A549 (cell line): ENCODE measurements around the gene SERTAD1. TPM values are rescaled to one million over a fixed set of nuclear protein-coding genes. Genes with fewer than 3 reads are reported as not detected.

Experiments used
- ATOH8 ChIP-seq: fragments of 250-450 bp; sonication (Bioruptor Pico); IDR thresholded peaks from 2 replicates; pipeline ENCODE4 v1.5.0; 2020; ENCODE audit warnings: low read depth, mild to moderate bottlenecking, moderate library complexity
- CBX2 ChIP-seq: fragments of 200-600 bp; sonication (generic); IDR thresholded peaks from 2 replicates; pipeline ENCODE4 v1.6.1; 2016; ENCODE audit warnings: low read depth, mild to moderate bottlenecking, borderline replicate concordance
- CBX8 ChIP-seq: fragments of 200-600 bp; sonication (generic); IDR thresholded peaks from 2 replicates; pipeline ENCODE4 v1.6.1; 2016
- CEBPB ChIP-seq, 2 experiments: fragments of >200 bp in 1 of 2; sonication (Bioruptor Twin) in 1 of 2; formaldehyde crosslinking in 1 of 2; IDR thresholded peaks; 2 replicates each; pipeline ENCODE4 v1.6.1; 2012 to 2016
- CHD4 ChIP-seq: fragments of 200-600 bp; sonication (generic); IDR thresholded peaks from 2 replicates; pipeline ENCODE4 v1.6.1; 2016; ENCODE audit warnings: antibody characterized with exemption, mild to moderate bottlenecking, borderline replicate concordance
- CTCF ChIP-seq: fragments of >200 bp; sonication (Bioruptor Twin); formaldehyde crosslinking; IDR thresholded peaks from 3 replicates; pipeline ENCODE4 v1.5.1; 2016
- E2F6 ChIP-seq: IDR thresholded peaks from 2 replicates; pipeline ENCODE4 v1.6.1; 2012; ENCODE audit warnings: low read depth, borderline replicate concordance
- EHF ChIP-seq: fragments of 250-450 bp; sonication (Bioruptor Pico); IDR thresholded peaks from 2 replicates; pipeline ENCODE4 v1.5.0; 2020; ENCODE audit warnings: mild to moderate bottlenecking
- EHMT2 ChIP-seq: fragments of 200-600 bp; sonication (generic); IDR thresholded peaks from 2 replicates; pipeline ENCODE4 v1.6.1; 2016; ENCODE audit warnings: antibody characterized with exemption, low read depth, mild to moderate bottlenecking, moderate library complexity
- ELK1 ChIP-seq: fragments of 150-350 bp; IDR thresholded peaks from 2 replicates; pipeline ENCODE4 v1.6.1; 2014; ENCODE audit warnings: low read depth, mild to moderate bottlenecking, low read length
- ESRRA ChIP-seq: fragments of 150-350 bp; IDR thresholded peaks from 2 replicates; pipeline ENCODE4 v1.6.1; 2014; ENCODE audit warnings: mild to moderate bottlenecking, low read length, borderline replicate concordance
- HDAC2 ChIP-seq: fragments of 200-600 bp; sonication (generic); IDR thresholded peaks from 2 replicates; pipeline ENCODE4 v1.6.1; 2016
- HES2 ChIP-seq: fragments of >200 bp; sonication (Bioruptor Twin); formaldehyde crosslinking; IDR thresholded peaks from 2 replicates; pipeline ENCODE4 v1.6.1; 2016
- HMGXB4 ChIP-seq: fragments of 250-450 bp; sonication (Bioruptor Pico); IDR thresholded peaks from 2 replicates; pipeline ENCODE4 v1.5.0; 2021; ENCODE audit warnings: mild to moderate bottlenecking, moderate library complexity, borderline replicate concordance
- HOXB5 ChIP-seq: fragments of 250-450 bp; sonication (Bioruptor Pico); IDR thresholded peaks from 2 replicates; pipeline ENCODE4 v1.5.0; 2020; ENCODE audit warnings: mild to moderate bottlenecking, moderate library complexity
- JUN ChIP-seq, 2 experiments: fragments of >200 bp; sonication (Bioruptor Twin); formaldehyde crosslinking; IDR thresholded peaks; 2 replicates in 1 of 2; 3 replicates in 1 of 2; pipeline ENCODE4 v1.6.1; 2016 to 2017
- KDM5A ChIP-seq: fragments of 200-600 bp; sonication (generic); IDR thresholded peaks from 2 replicates; pipeline ENCODE4 v1.6.1; 2016; ENCODE audit warnings: antibody characterized with exemption, mild to moderate bottlenecking
- MAFK ChIP-seq: fragments of 450-650 bp; IDR thresholded peaks from 2 replicates; pipeline ENCODE4 v1.6.1; 2014; ENCODE audit not compliant: partially characterized antibody
- MAZ ChIP-seq: fragments of 150-350 bp; IDR thresholded peaks from 2 replicates; pipeline ENCODE4 v1.6.1; 2014; ENCODE audit warnings: antibody characterized with exemption, low read depth, low read length, borderline replicate concordance
- MYC ChIP-seq: IDR thresholded peaks from 2 replicates; pipeline ENCODE4 v1.6.1; 2012; ENCODE audit warnings: mild to moderate bottlenecking, inconsistent platforms, low read length, improper control_type of control experiment, borderline replicate concordance
- NFE2L2 ChIP-seq: fragments of 150-350 bp; conservative IDR thresholded peaks from 2 replicates; pipeline ENCODE4 v1.6.1; 2014; ENCODE audit warnings: low read length
- NPAS2 ChIP-seq: fragments of 250-450 bp; sonication (Bioruptor Pico); IDR thresholded peaks from 2 replicates; pipeline ENCODE4 v1.8.0; 2022; ENCODE audit warnings: mild to moderate bottlenecking, moderate library complexity, borderline replicate concordance
- NR3C1 ChIP-seq: fragments of >200 bp; sonication (Bioruptor Twin); formaldehyde crosslinking; IDR thresholded peaks from 3 replicates; pipeline ENCODE4 v1.6.1; 2017
- PHF8 ChIP-seq: fragments of 200-600 bp; sonication (generic); IDR thresholded peaks from 2 replicates; pipeline ENCODE4 v1.6.1; 2016; ENCODE audit warnings: low read depth, mild to moderate bottlenecking, antibody characterized with exemption, moderate library complexity, borderline replicate concordance
- POLR2A ChIP-seq: IDR thresholded peaks from 2 replicates; pipeline ENCODE4 v1.6.1; 2012; ENCODE audit warnings: mild to moderate bottlenecking, low read length
- POLR2AphosphoS2 ChIP-seq: conservative IDR thresholded peaks from 2 replicates; pipeline ENCODE4 v1.6.1; 2012; ENCODE audit warnings: low read length, improper control_type of control experiment, inconsistent platforms
- RARB ChIP-seq: fragments of 250-450 bp; sonication (Bioruptor Pico); IDR thresholded peaks from 2 replicates; pipeline ENCODE4 v1.8.0; 2021; ENCODE audit warnings: mild to moderate bottlenecking, moderate library complexity
- RCOR1 ChIP-seq: fragments of 150-350 bp; IDR thresholded peaks from 2 replicates; pipeline ENCODE4 v1.6.1; 2014; ENCODE audit warnings: antibody characterized with exemption, low read length, low read depth
- RNF2 ChIP-seq: fragments of 200-600 bp; sonication (generic); IDR thresholded peaks from 2 replicates; pipeline ENCODE4 v1.6.1; 2016; ENCODE audit warnings: low read depth, mild to moderate bottlenecking, antibody characterized with exemption, moderate library complexity, borderline replicate concordance
- SMC3 ChIP-seq: fragments of >200 bp; sonication (Bioruptor Twin); formaldehyde crosslinking; IDR thresholded peaks from 3 replicates; pipeline ENCODE4 v1.6.1; 2018; ENCODE audit warnings: inconsistent platforms
- SREBF2 ChIP-seq: fragments of 450-650 bp; IDR thresholded peaks from 2 replicates; pipeline ENCODE4 v1.6.1; 2014; ENCODE audit warnings: mild to moderate bottlenecking, moderate library complexity
- TFCP2L1 ChIP-seq: fragments of 250-450 bp; sonication (Bioruptor Pico); IDR thresholded peaks from 2 replicates; pipeline ENCODE4 v1.5.0; 2021; ENCODE audit warnings: mild to moderate bottlenecking
- TP53 ChIP-seq: fragments of 250-450 bp; sonication (Bioruptor Pico); IDR thresholded peaks from 2 replicates; pipeline ENCODE4 v1.5.0; 2021; ENCODE audit warnings: mild to moderate bottlenecking, moderate library complexity
- USF2 ChIP-seq: fragments of 450-650 bp; IDR thresholded peaks from 2 replicates; pipeline ENCODE4 v1.6.1; 2014; ENCODE audit warnings: antibody characterized with exemption
- ZC3H11A ChIP-seq: fragments of 450-650 bp; IDR thresholded peaks from 2 replicates; pipeline ENCODE4 v1.6.1; 2014; ENCODE audit warnings: antibody characterized with exemption, mild to moderate bottlenecking
- ZFP36 ChIP-seq: fragments of 450-650 bp; IDR thresholded peaks from 2 replicates; pipeline ENCODE4 v1.6.1; 2014; ENCODE audit warnings: borderline replicate concordance; ENCODE audit not compliant: partially characterized antibody
- ZSCAN20 ChIP-seq: fragments of 250-450 bp; sonication (Bioruptor Pico); IDR thresholded peaks from 2 replicates; pipeline ENCODE4 v1.8.0; 2022; ENCODE audit warnings: mild to moderate bottlenecking, moderate library complexity
- polyA plus RNA-seq, 4 experiments: library from polyadenylated mRNA; depleted of rRNA in 3 of 4; stranded (reverse); fragments of >200 nt; fragmentation: RNase III in 1 of 4; extraction: RNeasy Plus Mini Kit Qiagen cat#74134 plus additional on column Dnase treatment in 1 of 4; gene quantifications; 2 replicates in 3 of 4; 3 replicates in 1 of 4; pipeline ENCODE4 v1.2.3, GENCODE V29; 2011 to 2017

The SERTAD1 gene
- polyA plus RNA-seq, 2 of the 4 experiments (the other 2 are of a cell fraction) = 10.7 to 13.6 TPM

- no peak for TF ChIP-seq CTCF
- TF ChIP-seq RCOR1 = no peak
- TF ChIP-seq CEBPB (IDR thresholded peaks at IDR 0.05) = no peak
- no peak for TF ChIP-seq ESRRA
- no peak for TF ChIP-seq TP53 (CRISPR knock-in tag)
- no peak for TF ChIP-seq EHF (CRISPR knock-in tag)
- TF ChIP-seq CBX2 = no peak
- no peak for TF ChIP-seq ELK1
- TF ChIP-seq E2F6 = peak; percentile 48
- no peak for TF ChIP-seq HOXB5 (CRISPR knock-in tag)
- 0 out of 2 replicates have a peak, but pooled peaks have one; percentile 4 for TF ChIP-seq RARB
- no peak for TF ChIP-seq TFCP2L1 (CRISPR knock-in tag)
- TF ChIP-seq CHD4 = no peak
- TF ChIP-seq CBX8 = no peak
- TF ChIP-seq HDAC2 = no peak
- TF ChIP-seq USF2 = no peak
- TF ChIP-seq NPAS2 (CRISPR knock-in tag) = no peak
- TF ChIP-seq MYC = peak; percentile 25; the same call in 1 of the 2 replicates
- TF ChIP-seq EHMT2 = no peak
- peak; percentile 97 for TF ChIP-seq POLR2A
- TF ChIP-seq MAZ = peak; percentile 53; the same call in 1 of the 2 replicates
- TF ChIP-seq NR3C1 = no peak
- TF ChIP-seq JUN (IDR thresholded peaks at IDR 0.05) = peak in 1 of 2 experiments; percentile 81; a peak in 3 of 5 replicates
- TF ChIP-seq SMC3 = no peak
- TF ChIP-seq SREBF2 = no peak
- no peak for TF ChIP-seq ZSCAN20 (CRISPR knock-in tag)
- no peak for TF ChIP-seq MAFK
- no peak for TF ChIP-seq HMGXB4 (CRISPR knock-in tag)
- peak; percentile 76 for TF ChIP-seq PHF8
- TF ChIP-seq KDM5A = no peak
- no peak for TF ChIP-seq HES2
- TF ChIP-seq RNF2 = no peak
- TF ChIP-seq ZFP36 = no peak
- TF ChIP-seq POLR2AphosphoS2 = 0 out of 2 replicates have a peak, but pooled peaks have one; percentile 78
- TF ChIP-seq ATOH8 (CRISPR knock-in tag) = no peak
- TF ChIP-seq ZC3H11A = no peak
- no peak for TF ChIP-seq NFE2L2
These were observed 18.4 kb upstream of the SERTAD1 start, which contains the start of gene SERTAD3 (continued) for GRCh38 chr19:40444000-40444824.
